Loucy (cell line): ENCODE measurements around the gene CD9.

Experiments
- H2AFZ ChIP-seq: fragments of 200-600 bp; sonication (generic); 2 replicates; pipeline ENCODE4 v1.6.0; 2016; ENCODE audit warnings: antibody characterized with exemption, mild to moderate bottlenecking, low read length, moderate library complexity
- H3F3A ChIP-seq: fragments of 200-600 bp; 2 replicates; pipeline ENCODE4 v1.6.0; 2016; ENCODE audit warnings: antibody characterized with exemption, low read depth, mild to moderate bottlenecking
- H3K27me3 ChIP-seq: fragments of 200-600 bp; sonication (generic); 2 replicates; pipeline ENCODE4 v1.6.1; 2014; ENCODE audit warnings: low read length, mild to moderate bottlenecking; ENCODE audit not compliant: insufficient read depth, poor library complexity, severe bottlenecking
- H3K36me3 ChIP-seq: fragments of 200-600 bp; sonication (generic); 2 replicates; pipeline ENCODE4 v1.6.1; 2016; ENCODE audit warnings: low read length; ENCODE audit not compliant: insufficient read depth
- H3K4me1 ChIP-seq: fragments of 200-600 bp; sonication (generic); 2 replicates; pipeline ENCODE4 v1.5.1; 2014; ENCODE audit warnings: low read length, mild to moderate bottlenecking; ENCODE audit not compliant: insufficient read depth, poor library complexity, severe bottlenecking
- H3K4me2 ChIP-seq: fragments of 200-600 bp; sonication (generic); 2 replicates; pipeline ENCODE4 v1.6.0; 2014; ENCODE audit warnings: antibody characterized with exemption, low read length, low read depth, mild to moderate bottlenecking; ENCODE audit not compliant: poor library complexity, severe bottlenecking
- H3K4me3 ChIP-seq: fragments of 200-600 bp; sonication (generic); 2 replicates; pipeline ENCODE4 v1.5.1; 2014; ENCODE audit warnings: low read length, mild to moderate bottlenecking, mixed read lengths; ENCODE audit not compliant: poor library complexity, severe bottlenecking
- H3K79me2 ChIP-seq: fragments of 200-600 bp; sonication (generic); 2 replicates; pipeline ENCODE4 v1.6.1; 2014; ENCODE audit warnings: low read length; ENCODE audit not compliant: insufficient read depth
- H3K9ac ChIP-seq: fragments of 200-600 bp; sonication (generic); 2 replicates; pipeline ENCODE4 v1.6.0; 2014; ENCODE audit warnings: mild to moderate bottlenecking, low read depth, low read length, moderate library complexity; ENCODE audit not compliant: poor library complexity, severe bottlenecking
- H3K9me2 ChIP-seq: fragments of 200-600 bp; sonication (generic); replicated peaks from 2 replicates; pipeline ENCODE4 v1.6.1; 2016; ENCODE audit warnings: low read depth, low read length, mixed read lengths
- H3K9me3 ChIP-seq: fragments of 200-600 bp; sonication (generic); 2 replicates; pipeline ENCODE4 v1.6.1; 2014; ENCODE audit warnings: mild to moderate bottlenecking, antibody characterized with exemption, low read length, low read depth; ENCODE audit not compliant: insufficient read depth
- H4K20me1 ChIP-seq: fragments of 200-600 bp; sonication (generic); 2 replicates; pipeline ENCODE4 v1.6.0; 2014; ENCODE audit warnings: antibody characterized with exemption, low read length, mild to moderate bottlenecking; ENCODE audit not compliant: insufficient read depth, poor library complexity, severe bottlenecking
- EZH2phosphoT487 ChIP-seq: fragments of 200-600 bp; IDR thresholded peaks from 2 replicates; pipeline ENCODE4 v1.6.1; 2018; ENCODE audit warnings: antibody characterized with exemption, mild to moderate bottlenecking, moderate library complexity, borderline replicate concordance
- TF ChIP-seq, protein P1 (sequence below): fragments of 200-600 bp; sonication (generic); conservative IDR thresholded peaks from 2 replicates; pipeline ENCODE4 v1.5.1; 2014; ENCODE audit warnings: mild to moderate bottlenecking, antibody characterized with exemption, low read length

CD9 gene

DNA sequence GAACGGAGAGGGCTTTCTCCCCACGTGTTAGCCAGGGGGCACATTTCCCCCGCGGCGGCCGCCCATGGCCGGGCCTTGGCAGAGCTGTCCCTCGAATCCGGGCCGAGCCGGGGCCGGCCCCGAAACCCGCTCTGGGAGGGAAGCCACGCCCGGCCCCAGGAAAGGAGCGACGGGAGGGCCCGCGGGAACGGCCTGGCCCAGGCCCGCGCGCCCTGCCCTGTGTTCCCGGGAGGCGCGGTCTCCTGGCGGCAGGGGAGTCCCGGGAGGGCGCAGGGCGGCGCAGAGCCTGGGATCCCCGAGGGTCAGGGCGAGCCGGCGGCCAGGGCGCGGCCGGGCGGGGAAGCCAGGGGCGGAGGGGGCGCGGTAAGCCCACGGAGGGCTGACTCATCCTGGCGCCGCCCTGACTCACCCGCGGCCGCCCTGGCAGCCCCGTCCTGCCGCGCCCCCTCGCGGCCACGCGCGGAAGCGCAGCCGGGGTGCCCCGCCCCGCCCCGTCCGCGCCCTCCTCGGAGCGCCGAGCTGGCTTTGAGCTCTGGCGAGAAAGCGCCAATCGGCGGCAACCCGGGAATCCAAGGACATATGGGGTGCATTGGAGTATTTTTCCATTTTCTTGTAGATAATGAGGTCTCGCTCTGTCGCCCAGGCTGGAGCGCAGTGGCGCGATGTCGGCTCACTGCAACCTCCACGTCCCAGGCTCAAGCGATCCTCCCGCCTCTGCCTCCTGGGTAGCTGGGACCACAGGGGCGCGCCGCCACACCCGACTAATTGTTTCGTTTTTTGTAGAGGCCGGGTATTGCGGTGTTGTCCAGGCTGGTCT is 78.4 kb downstream of the CD9 start:
- no peaks in the 10 kb centered on the region for H3K79me2 ChIP-seq
- peak overlapping the region; percentile 73 for H3K4me3 ChIP-seq
- H3K9me3 ChIP-seq, result no peaks in the 10 kb centered on the region
- peaks cover 5% of the 10 kb centered on the region for H3K4me1 ChIP-seq
- H2AFZ ChIP-seq, result peak overlapping the region; percentile 94
- no peaks in the 10 kb centered on the region for H3K27me3 ChIP-seq
- H3F3A ChIP-seq, result no peaks in the 10 kb centered on the region
- no peak for TF ChIP-seq EZH2phosphoT487
- TF ChIP-seq, protein P1, sequence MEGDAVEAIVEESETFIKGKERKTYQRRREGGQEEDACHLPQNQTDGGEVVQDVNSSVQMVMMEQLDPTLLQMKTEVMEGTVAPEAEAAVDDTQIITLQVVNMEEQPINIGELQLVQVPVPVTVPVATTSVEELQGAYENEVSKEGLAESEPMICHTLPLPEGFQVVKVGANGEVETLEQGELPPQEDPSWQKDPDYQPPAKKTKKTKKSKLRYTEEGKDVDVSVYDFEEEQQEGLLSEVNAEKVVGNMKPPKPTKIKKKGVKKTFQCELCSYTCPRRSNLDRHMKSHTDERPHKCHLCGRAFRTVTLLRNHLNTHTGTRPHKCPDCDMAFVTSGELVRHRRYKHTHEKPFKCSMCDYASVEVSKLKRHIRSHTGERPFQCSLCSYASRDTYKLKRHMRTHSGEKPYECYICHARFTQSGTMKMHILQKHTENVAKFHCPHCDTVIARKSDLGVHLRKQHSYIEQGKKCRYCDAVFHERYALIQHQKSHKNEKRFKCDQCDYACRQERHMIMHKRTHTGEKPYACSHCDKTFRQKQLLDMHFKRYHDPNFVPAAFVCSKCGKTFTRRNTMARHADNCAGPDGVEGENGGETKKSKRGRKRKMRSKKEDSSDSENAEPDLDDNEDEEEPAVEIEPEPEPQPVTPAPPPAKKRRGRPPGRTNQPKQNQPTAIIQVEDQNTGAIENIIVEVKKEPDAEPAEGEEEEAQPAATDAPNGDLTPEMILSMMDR, result peak; percentile 68
- H3K9ac ChIP-seq, result peak overlapping the region; percentile 75
- H3K9me2 ChIP-seq, result no peaks in the 10 kb centered on the region
- H4K20me1 ChIP-seq, result no peaks in the 10 kb centered on the region
- H3K36me3 ChIP-seq, result no peaks in the 10 kb centered on the region
- H3K4me2 ChIP-seq, result peak overlapping the region; percentile 80

DNA sequence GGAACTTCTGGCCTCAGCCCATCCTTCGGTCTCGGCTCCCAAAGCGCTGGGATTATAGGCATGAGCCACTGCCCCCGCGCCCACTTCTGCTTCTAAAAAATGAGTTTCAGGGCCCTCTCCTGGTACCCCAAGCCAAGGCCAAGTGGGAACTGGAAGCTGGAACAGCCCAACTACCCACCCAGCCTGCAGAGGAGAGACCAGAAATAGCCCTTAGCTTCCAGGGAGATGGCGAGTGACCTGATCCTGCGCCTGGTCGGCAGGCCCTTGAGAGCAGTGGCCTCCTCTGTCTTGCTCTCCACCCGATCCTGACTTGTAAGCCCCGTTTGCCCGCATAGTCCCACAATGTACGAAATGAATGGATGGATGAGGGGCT is 79.0 kb downstream of the CD9 start:
- no peak overlapping the region for H3K4me3 ChIP-seq
- H2AFZ ChIP-seq, result no peak overlapping the region
- peak overlapping the region; percentile 80 for H3K4me2 ChIP-seq

DNA sequence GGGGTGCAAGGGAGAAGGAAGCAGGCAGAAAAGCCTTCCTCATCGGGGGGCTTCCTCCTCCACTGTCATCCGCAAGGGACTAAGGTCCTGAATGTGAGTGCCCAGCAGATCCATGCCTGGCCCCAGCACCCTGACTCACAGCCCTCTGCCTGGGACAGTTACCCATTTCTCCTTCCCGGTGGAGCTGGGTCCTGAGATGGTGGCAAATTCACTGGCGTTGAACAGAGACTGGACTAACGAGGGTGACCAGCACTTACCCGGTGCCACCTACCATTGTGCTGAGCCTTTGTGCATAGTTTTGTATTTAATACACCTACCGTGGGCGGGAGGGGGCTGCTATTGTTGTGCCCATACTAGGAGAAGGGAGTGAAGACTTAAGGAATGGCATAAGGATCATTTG is 79.4 kb downstream of the CD9 start:
- H3K9ac ChIP-seq, result no peak overlapping the region
- no peaks in the 10 kb centered on the region for H3K36me3 ChIP-seq
- H3K79me2 ChIP-seq, result no peaks in the 10 kb centered on the region
- no peaks in the 10 kb centered on the region for H3K27me3 ChIP-seq
- peaks cover 5% of the 10 kb centered on the region for H3K4me1 ChIP-seq
- TF ChIP-seq EZH2phosphoT487, result no peak
- TF ChIP-seq, protein P1, result no peak
- no peak overlapping the region for H2AFZ ChIP-seq
- no peak overlapping the region for H3K4me3 ChIP-seq
- H3F3A ChIP-seq, result no peaks in the 10 kb centered on the region
- H3K4me2 ChIP-seq, result no peak overlapping the region
- H3K9me2 ChIP-seq, result no peaks in the 10 kb centered on the region
- H3K9me3 ChIP-seq, result no peaks in the 10 kb centered on the region
- H4K20me1 ChIP-seq, result no peaks in the 10 kb centered on the region

More for the DNA sequence above, 79.0 kb downstream of the CD9 start:
- Histone ChIP-seq H3K9ac (no peak overlapping the region), H3K79me2 (no peaks in the 10 kb centered on the region), H3K9me3 (no peaks in the 10 kb centered on the region), H4K20me1 (no peaks in the 10 kb centered on the region), H3K9me2 (no peaks in the 10 kb centered on the region), H3K36me3 (no peaks in the 10 kb centered on the region), H3F3A (no peaks in the 10 kb centered on the region), H3K4me1 (peaks cover 5% of the 10 kb centered on the region), H3K27me3 (no peaks in the 10 kb centered on the region)
- no peak for TF ChIP-seq EZH2phosphoT487
- TF ChIP-seq, protein P1, result no peak
